Neural progenitor cell (in vitro differentiated cells): ENCODE results near the gene MT2A. TPM values are rescaled to one million over a fixed set of nuclear protein-coding genes. Genes with fewer than 3 reads are reported as not detected.

Experiments used
- DNase-seq: peaks from one replicate; pipeline ENCODE4 v3.0.0-alpha.2; 2016; ENCODE audit warnings: low spot score
- H2AFZ ChIP-seq: fragments of 200-600 bp; sonication (generic); replicated peaks from 2 replicates; pipeline ENCODE4 v1.6.1; 2016; ENCODE audit warnings: antibody characterized with exemption
- H3F3A ChIP-seq: fragments of 200-600 bp; sonication (generic); 2 replicates; pipeline ENCODE4 v1.6.1; 2016; ENCODE audit warnings: antibody characterized with exemption, low read depth
- H3K27ac ChIP-seq: fragments of 200-600 bp; sonication (generic); 2 replicates; pipeline ENCODE4 v1.5.1; 2016; ENCODE audit warnings: mild to moderate bottlenecking
- H3K27me3 ChIP-seq: fragments of 200-600 bp; sonication (generic); 2 replicates; pipeline ENCODE4 v1.6.1; 2016; ENCODE audit warnings: mild to moderate bottlenecking, moderate library complexity
- H3K36me3 ChIP-seq: fragments of 200-600 bp; sonication (generic); 2 replicates; pipeline ENCODE4 v1.5.1; 2016
- H3K4me1 ChIP-seq: fragments of 200-600 bp; sonication (generic); 2 replicates; pipeline ENCODE4 v1.6.1; 2016; ENCODE audit warnings: mixed run types
- H3K4me2 ChIP-seq: fragments of 200-600 bp; sonication (generic); 2 replicates; pipeline ENCODE4 v1.6.1; 2016
- H3K4me3 ChIP-seq: fragments of 200-600 bp; sonication (generic); 2 replicates; pipeline ENCODE4 v1.5.1; 2016
- H3K79me2 ChIP-seq: fragments of 200-600 bp; sonication (generic); 2 replicates; pipeline ENCODE4 v1.6.1; 2016; ENCODE audit warnings: low read depth
- H3K9ac ChIP-seq: fragments of 200-600 bp; sonication (generic); 2 replicates; pipeline ENCODE4 v1.6.1; 2016
- H3K9me3 ChIP-seq: fragments of 200-600 bp; sonication (generic); 2 replicates; pipeline ENCODE4 v1.5.1; 2016; ENCODE audit warnings: low read depth
- H4K20me1 ChIP-seq: fragments of 200-600 bp; sonication (generic); 2 replicates; pipeline ENCODE4 v1.6.1; 2016; ENCODE audit warnings: low read depth
- H3K27ac Mint-ChIP-seq: 3 replicates; pipeline ENCODE4 v1.8.0; 2021; ENCODE audit warnings: mixed read lengths
- H3K27me3 Mint-ChIP-seq: 2 replicates; pipeline ENCODE4 v1.8.0; 2022; ENCODE audit warnings: low read depth, mild to moderate bottlenecking, inconsistent platforms, moderate library complexity, mixed read lengths; ENCODE audit not compliant: insufficient read depth
- H3K36me3 Mint-ChIP-seq: 3 replicates; pipeline ENCODE4 v1.8.0; 2021; ENCODE audit warnings: mixed read lengths
- H3K4me1 Mint-ChIP-seq: 3 replicates; pipeline ENCODE4 v1.8.0; 2021; ENCODE audit warnings: mixed read lengths
- H3K4me3 Mint-ChIP-seq: 3 replicates; pipeline ENCODE4 v1.8.0; 2021; ENCODE audit warnings: mild to moderate bottlenecking, moderate library complexity, mixed read lengths
- H3K9me3 Mint-ChIP-seq: 3 replicates; pipeline ENCODE4 v1.8.0; 2020; ENCODE audit warnings: mixed read lengths
- CTCF ChIP-seq: fragments of 200-600 bp; sonication (generic); IDR thresholded peaks from 2 replicates; pipeline ENCODE4 v1.5.1; 2017; ENCODE audit warnings: antibody characterized with exemption, mild to moderate bottlenecking
- EZH2 ChIP-seq: fragments of 200-600 bp; sonication (generic); IDR thresholded peaks from 2 replicates; pipeline ENCODE4 v1.6.1; 2017; ENCODE audit warnings: antibody characterized with exemption, mild to moderate bottlenecking, moderate library complexity
- EZH2phosphoT487 ChIP-seq: fragments of 200-600 bp; sonication (generic); IDR thresholded peaks from 2 replicates; pipeline ENCODE4 v1.6.1; 2017; ENCODE audit warnings: antibody characterized with exemption
- total RNA-seq: library from RNA; depleted of rRNA; stranded (reverse); fragments of >200 nt; gene quantifications from 2 replicates; pipeline ENCODE4 v1.2.3, GENCODE V29; 2015; ENCODE audit warnings: low replicate concordance

The MT2A gene
- 1.3 TPM in 1 of 2 replicates, not detected in the other for total RNA-seq

GRCh38 chr16:56608043-56608875, at the start of gene MT2A:
Gene MT2A, plus strand, starts transcription at chr16:56608584. Its CDS starts 72 bp downstream, at chr16:56608656.
- DNase-seq: peak; percentile 95
- Histone ChIP-seq H3K9me3 (no peaks in the 10 kb centered on the region), H3K27ac (no peak within 1 kb of the TSS), H3K27me3 (peaks cover 100% of the 10 kb centered on the region), H3K4me3 (peak within 1 kb of the TSS; percentile 50), H3K9ac (no peak within 1 kb of the TSS), H3K4me1 (peaks cover 18% of the 10 kb centered on the region), H3F3A (peaks cover 24% of the 10 kb centered on the region), H4K20me1 (peaks cover 19% of the 10 kb centered on the region), H2AFZ (peak within 1 kb of the TSS; percentile 72), H3K79me2 (no peaks in the 10 kb centered on the region), H3K36me3 (no peaks in the 10 kb centered on the region), H3K4me2 (peak within 1 kb of the TSS; percentile 91)
- H3K27me3 Mint-ChIP-seq: peaks cover 15% of the 10 kb centered on the region
- H3K36me3 Mint-ChIP-seq: no peaks in the 10 kb centered on the region
- TF ChIP-seq EZH2phosphoT487: peak; percentile 2
- no peak for TF ChIP-seq CTCF
- peak; percentile 82 for TF ChIP-seq EZH2
- H3K27ac Mint-ChIP-seq: no peak within 1 kb of the TSS
- H3K4me1 Mint-ChIP-seq: peaks cover 35% of the 10 kb centered on the region
- no peaks in the 10 kb centered on the region for H3K9me3 Mint-ChIP-seq
- H3K4me3 Mint-ChIP-seq: peak within 1 kb of the TSS; percentile 89

- no peaks in the 10 kb centered on the region for H3K4me1 Mint-ChIP-seq
- no peak overlapping the region for H3K4me3 Mint-ChIP-seq
- H3K27me3 Mint-ChIP-seq: no peaks in the 10 kb centered on the region
- H3K36me3 ChIP-seq: no peaks in the 10 kb centered on the region
- H3K36me3 Mint-ChIP-seq: no peaks in the 10 kb centered on the region
- no peaks in the 10 kb centered on the region for H3K9me3 Mint-ChIP-seq
- DNase-seq: no peak
- H2AFZ ChIP-seq: no peak overlapping the region
- no peaks in the 10 kb centered on the region for H3K9me3 ChIP-seq
- no peaks in the 10 kb centered on the region for H4K20me1 ChIP-seq
- H3F3A ChIP-seq: no peaks in the 10 kb centered on the region
- H3K27ac ChIP-seq: no peak overlapping the region
- no peaks in the 10 kb centered on the region for H3K27me3 ChIP-seq
- no peaks in the 10 kb centered on the region for H3K79me2 ChIP-seq
- no peak overlapping the region for H3K9ac ChIP-seq
- H3K4me2 ChIP-seq: no peak overlapping the region
- no peak overlapping the region for H3K4me3 ChIP-seq
- no peak for TF ChIP-seq EZH2
- TF ChIP-seq CTCF: no peak
- no peak for TF ChIP-seq EZH2phosphoT487
- no peaks in the 10 kb centered on the region for H3K4me1 ChIP-seq
- H3K27ac Mint-ChIP-seq: peak overlapping the region; percentile 21
These were observed 49.3 kb upstream of the MT2A start for GRCh38 chr16:56559109-56559508.

- no peaks in the 10 kb centered on the region for H3K27me3 ChIP-seq
- H3K4me3 ChIP-seq: no peak overlapping the region
- no peaks in the 10 kb centered on the region for H3K79me2 ChIP-seq
- H3K27ac Mint-ChIP-seq: no peak overlapping the region
- H3K4me1 Mint-ChIP-seq: no peaks in the 10 kb centered on the region
- peaks cover 2% of the 10 kb centered on the region for H3K27me3 Mint-ChIP-seq
- TF ChIP-seq CTCF (no peak), EZH2phosphoT487 (no peak), EZH2 (no peak)
- H3K36me3 ChIP-seq: no peaks in the 10 kb centered on the region
- no peaks in the 10 kb centered on the region for H4K20me1 ChIP-seq
- no peaks in the 10 kb centered on the region for H3K9me3 ChIP-seq
- DNase-seq: no peak
- no peak overlapping the region for H3K4me2 ChIP-seq
- no peaks in the 10 kb centered on the region for H3K9me3 Mint-ChIP-seq
- H3K36me3 Mint-ChIP-seq: no peaks in the 10 kb centered on the region
- no peaks in the 10 kb centered on the region for H3F3A ChIP-seq
- no peak overlapping the region for H3K4me3 Mint-ChIP-seq
- no peak overlapping the region for H3K27ac ChIP-seq
- no peaks in the 10 kb centered on the region for H3K4me1 ChIP-seq
- no peak overlapping the region for H2AFZ ChIP-seq
- no peak overlapping the region for H3K9ac ChIP-seq
These were observed 47.9 kb upstream of the MT2A start for GRCh38 chr16:56560447-56560846.
